Endothelial cell (in vitro differentiated cells): Measurements from ENCODE around the gene GPD2. TPM values are rescaled to one million over a fixed set of nuclear protein-coding genes. Genes with fewer than 3 reads are reported as not detected.
A peak's percentile ranks its signal among the peaks of the same experiment; 100 is the strongest.

ENCODE experiments used
- DNase-seq: peaks from one replicate; pipeline ENCODE4 v3.0.0; 2021; ENCODE audit warnings: low spot score
- H3K27ac Mint-ChIP-seq: one replicate; pipeline ENCODE4 v1.8.0; 2021; ENCODE audit warnings: mixed read lengths, inconsistent platforms; ENCODE audit not compliant: unreplicated experiment
- H3K27me3 Mint-ChIP-seq: one replicate; pipeline ENCODE4 v1.8.0; 2021; ENCODE audit warnings: mild to moderate bottlenecking, moderate library complexity, mixed read lengths, inconsistent platforms; ENCODE audit not compliant: unreplicated experiment
- H3K36me3 Mint-ChIP-seq: one replicate; pipeline ENCODE4 v1.8.0; 2021; ENCODE audit warnings: mild to moderate bottlenecking, low read depth, mixed read lengths, inconsistent platforms; ENCODE audit not compliant: unreplicated experiment
- H3K4me1 Mint-ChIP-seq: one replicate; pipeline ENCODE4 v1.8.0; 2021; ENCODE audit warnings: mild to moderate bottlenecking, mixed read lengths, inconsistent platforms; ENCODE audit not compliant: unreplicated experiment
- H3K4me3 Mint-ChIP-seq: one replicate; pipeline ENCODE4 v1.8.0; 2021; ENCODE audit warnings: mild to moderate bottlenecking, mixed read lengths, inconsistent platforms; ENCODE audit not compliant: unreplicated experiment
- H3K9me3 Mint-ChIP-seq: one replicate; pipeline ENCODE4 v1.8.0; 2021; ENCODE audit warnings: mixed read lengths, inconsistent platforms; ENCODE audit not compliant: unreplicated experiment
- total RNA-seq: library from RNA; stranded (reverse); fragmentation: NEBNext Ultra II Directional; extraction: Animal tissue kit (Norgen Biotek cat#: 25700); gene quantifications from one replicate; pipeline ENCODE4 v1.2.1, GENCODE V29; 2021; ENCODE audit not compliant: unreplicated experiment
- TF ChIP-seq, protein P1 (sequence below): fragments of 200-600 bp; sonication (generic); IDR thresholded peaks from one replicate; pipeline ENCODE4 v1.5.0; 2021; ENCODE audit warnings: antibody characterized with exemption; ENCODE audit not compliant: unreplicated experiment

GPD2 gene
- total RNA-seq, 1 donor from 2014 or later, result 38.3 TPM

DNA sequence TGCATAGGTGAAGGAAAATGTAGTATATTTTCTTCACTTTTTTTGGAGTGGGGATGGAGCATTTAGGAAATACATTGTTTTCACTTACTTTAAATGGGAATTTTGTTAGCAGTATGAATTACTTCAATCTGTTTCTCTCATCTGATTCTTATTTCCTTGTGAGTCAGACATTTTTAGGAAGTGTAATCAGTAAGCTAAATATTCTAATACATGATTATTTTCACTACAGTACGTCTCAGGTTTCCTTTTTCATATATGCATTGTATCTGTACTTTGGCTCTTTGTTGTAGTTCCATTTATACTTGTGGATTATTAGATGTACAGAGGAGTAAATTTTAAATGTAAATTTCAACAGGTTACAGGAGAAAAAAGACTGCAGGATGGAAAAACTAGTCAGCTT, 27.9 kb downstream of the GPD2 start:
- H3K9me3 Mint-ChIP-seq, result no peaks in the 10 kb centered on the region
- H3K36me3 Mint-ChIP-seq, result no peaks in the 10 kb centered on the region
- TF ChIP-seq, protein P1, sequence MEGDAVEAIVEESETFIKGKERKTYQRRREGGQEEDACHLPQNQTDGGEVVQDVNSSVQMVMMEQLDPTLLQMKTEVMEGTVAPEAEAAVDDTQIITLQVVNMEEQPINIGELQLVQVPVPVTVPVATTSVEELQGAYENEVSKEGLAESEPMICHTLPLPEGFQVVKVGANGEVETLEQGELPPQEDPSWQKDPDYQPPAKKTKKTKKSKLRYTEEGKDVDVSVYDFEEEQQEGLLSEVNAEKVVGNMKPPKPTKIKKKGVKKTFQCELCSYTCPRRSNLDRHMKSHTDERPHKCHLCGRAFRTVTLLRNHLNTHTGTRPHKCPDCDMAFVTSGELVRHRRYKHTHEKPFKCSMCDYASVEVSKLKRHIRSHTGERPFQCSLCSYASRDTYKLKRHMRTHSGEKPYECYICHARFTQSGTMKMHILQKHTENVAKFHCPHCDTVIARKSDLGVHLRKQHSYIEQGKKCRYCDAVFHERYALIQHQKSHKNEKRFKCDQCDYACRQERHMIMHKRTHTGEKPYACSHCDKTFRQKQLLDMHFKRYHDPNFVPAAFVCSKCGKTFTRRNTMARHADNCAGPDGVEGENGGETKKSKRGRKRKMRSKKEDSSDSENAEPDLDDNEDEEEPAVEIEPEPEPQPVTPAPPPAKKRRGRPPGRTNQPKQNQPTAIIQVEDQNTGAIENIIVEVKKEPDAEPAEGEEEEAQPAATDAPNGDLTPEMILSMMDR, result no peak
- no peak overlapping the region for H3K4me3 Mint-ChIP-seq
- H3K27me3 Mint-ChIP-seq, result no peaks in the 10 kb centered on the region
- DNase-seq, result no peak
- H3K4me1 Mint-ChIP-seq, result peaks cover 19% of the 10 kb centered on the region
- no peak overlapping the region for H3K27ac Mint-ChIP-seq

GRCh38 chr2:156465573-156465972, 29.4 kb downstream of the GPD2 start:
- Mint-ChIP-seq H3K4me3 (no peak overlapping the region), H3K36me3 (no peaks in the 10 kb centered on the region), H3K4me1 (peaks cover 21% of the 10 kb centered on the region), H3K9me3 (no peaks in the 10 kb centered on the region), H3K27ac (no peak overlapping the region), H3K27me3 (no peaks in the 10 kb centered on the region)
- TF ChIP-seq, protein P1, result no peak
- no peak for DNase-seq

GRCh38 chr2:156466739-156467405, 30.7 kb downstream of the GPD2 start:
- no peak for DNase-seq
- no peaks in the 10 kb centered on the region for H3K9me3 Mint-ChIP-seq
- peaks cover 28% of the 10 kb centered on the region for H3K4me1 Mint-ChIP-seq
- no peak overlapping the region for H3K4me3 Mint-ChIP-seq
- no peaks in the 10 kb centered on the region for H3K27me3 Mint-ChIP-seq
- peak overlapping the region; percentile 66 for H3K27ac Mint-ChIP-seq
- TF ChIP-seq, protein P1, result no peak
- H3K36me3 Mint-ChIP-seq, result no peaks in the 10 kb centered on the region

DNA sequence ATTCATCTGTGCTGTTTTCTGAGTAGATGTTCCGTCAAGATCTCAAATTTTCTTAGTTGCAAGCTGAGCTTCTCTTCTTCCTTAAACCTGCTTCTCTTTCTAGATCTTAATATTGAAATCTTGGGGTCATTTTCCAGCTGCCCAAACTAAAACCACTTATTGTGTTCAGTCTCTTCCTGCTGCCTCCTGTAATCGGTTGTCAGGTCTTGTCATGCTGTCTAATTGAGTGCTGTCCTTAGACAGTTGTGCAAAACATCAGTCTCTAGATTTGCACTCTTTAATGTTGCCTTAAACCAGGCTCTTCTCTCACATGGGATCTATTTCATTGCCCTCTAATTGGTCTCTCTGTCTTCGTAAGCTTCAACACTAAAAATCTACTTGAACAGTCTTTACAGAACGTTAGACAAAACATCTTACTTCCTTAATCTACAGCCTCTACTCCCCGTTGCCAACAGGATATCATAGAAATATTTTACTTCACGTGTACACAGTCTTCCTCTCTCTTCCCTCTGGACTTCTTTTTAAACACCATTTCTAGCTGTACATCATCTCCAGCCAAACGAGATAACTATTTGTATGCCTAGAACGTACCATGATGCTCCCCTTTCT, 34.9 kb downstream of the GPD2 start:
- no peaks in the 10 kb centered on the region for H3K27me3 Mint-ChIP-seq
- no peak overlapping the region for H3K27ac Mint-ChIP-seq
- H3K4me3 Mint-ChIP-seq, result no peak overlapping the region
- H3K36me3 Mint-ChIP-seq, result no peaks in the 10 kb centered on the region
- TF ChIP-seq, protein P1, result no peak
- no peaks in the 10 kb centered on the region for H3K9me3 Mint-ChIP-seq
- no peak for DNase-seq
- H3K4me1 Mint-ChIP-seq, result peaks cover 28% of the 10 kb centered on the region

DNA sequence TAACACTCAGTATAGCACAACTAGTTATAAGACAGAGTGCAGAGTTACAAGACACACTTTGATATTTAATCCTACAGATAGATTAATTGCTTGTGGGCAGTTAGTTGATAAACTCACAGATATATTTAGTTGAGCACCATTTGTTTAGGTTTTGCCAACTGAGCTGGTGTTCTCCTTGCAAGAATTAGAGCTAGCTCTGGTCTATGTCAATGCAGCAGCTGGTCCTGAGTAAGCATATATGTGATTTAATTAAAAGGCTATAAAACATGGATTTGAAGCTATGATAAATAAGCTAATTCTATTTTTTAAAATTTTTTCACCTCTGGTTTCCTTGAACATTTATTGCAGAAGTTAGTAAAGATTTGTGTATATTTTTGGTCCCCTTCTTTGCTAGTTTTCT, 35.6 kb downstream of the GPD2 start:
- TF ChIP-seq, protein P1, result no peak

More for the DNA sequence above, 35.6 kb downstream of the GPD2 start:
- no peak overlapping the region for H3K4me3 Mint-ChIP-seq
- no peak for DNase-seq
- H3K36me3 Mint-ChIP-seq, result no peaks in the 10 kb centered on the region
- H3K9me3 Mint-ChIP-seq, result no peaks in the 10 kb centered on the region
- H3K4me1 Mint-ChIP-seq, result peaks cover 28% of the 10 kb centered on the region
- no peak overlapping the region for H3K27ac Mint-ChIP-seq
- H3K27me3 Mint-ChIP-seq, result no peaks in the 10 kb centered on the region
